22Rv1 (cell line): ENCODE data around the gene PNMA3.

ENCODE experiments used
- H3K27ac ChIP-seq: fragments of 450-650 bp; 2 replicates; pipeline ENCODE4 v1.5.1; 2017
- ZFX ChIP-seq: fragments of 450-650 bp; IDR thresholded peaks from 2 replicates; pipeline ENCODE4 v1.6.1; 2017; ENCODE audit warnings: antibody characterized with exemption, borderline replicate concordance
- TF ChIP-seq, protein P1 (sequence below): fragments of 450-650 bp; IDR thresholded peaks from 2 replicates; pipeline ENCODE4 v1.5.1; 2017; ENCODE audit warnings: mild to moderate bottlenecking

PNMA3 gene

DNA sequence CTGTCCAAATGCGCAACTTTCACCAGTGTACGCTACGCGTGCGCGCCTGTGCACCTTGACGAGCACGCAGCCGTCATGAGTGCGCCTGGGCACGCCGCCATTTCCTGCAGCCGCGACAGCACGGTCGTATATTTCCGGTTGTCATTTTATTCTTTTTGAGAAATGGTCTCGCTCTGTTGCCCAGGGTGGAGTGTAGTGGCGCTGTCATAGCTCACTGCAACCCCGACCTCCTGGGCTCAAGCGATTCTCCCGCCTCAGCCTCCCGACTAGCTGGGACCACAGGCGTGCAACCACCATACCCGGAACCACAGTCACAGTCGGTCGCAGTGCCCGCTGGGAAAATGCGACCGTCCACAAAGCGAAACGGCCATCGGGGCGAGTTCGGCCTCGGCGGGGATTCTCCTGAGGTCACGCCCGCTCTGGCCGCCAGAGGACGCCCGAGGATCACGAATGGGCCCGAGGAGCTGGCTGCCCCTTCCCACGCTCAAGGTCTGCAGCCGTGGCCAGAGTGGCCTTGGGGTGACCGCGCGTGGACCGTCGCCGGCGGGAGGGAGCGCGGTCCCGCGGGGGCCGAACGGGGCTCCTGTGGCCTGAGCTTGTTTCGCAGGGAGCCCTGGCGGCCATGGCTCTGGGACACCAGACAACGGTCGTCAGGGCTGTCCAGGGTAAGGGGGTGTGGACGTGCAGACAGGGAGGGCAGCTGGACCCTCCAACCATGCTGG, 23.7 kb upstream of the PNMA3 start:
- no peak overlapping the region; the same call in 1 of the 2 replicates for H3K27ac ChIP-seq
- no peak for TF ChIP-seq ZFX
- TF ChIP-seq, protein P1, sequence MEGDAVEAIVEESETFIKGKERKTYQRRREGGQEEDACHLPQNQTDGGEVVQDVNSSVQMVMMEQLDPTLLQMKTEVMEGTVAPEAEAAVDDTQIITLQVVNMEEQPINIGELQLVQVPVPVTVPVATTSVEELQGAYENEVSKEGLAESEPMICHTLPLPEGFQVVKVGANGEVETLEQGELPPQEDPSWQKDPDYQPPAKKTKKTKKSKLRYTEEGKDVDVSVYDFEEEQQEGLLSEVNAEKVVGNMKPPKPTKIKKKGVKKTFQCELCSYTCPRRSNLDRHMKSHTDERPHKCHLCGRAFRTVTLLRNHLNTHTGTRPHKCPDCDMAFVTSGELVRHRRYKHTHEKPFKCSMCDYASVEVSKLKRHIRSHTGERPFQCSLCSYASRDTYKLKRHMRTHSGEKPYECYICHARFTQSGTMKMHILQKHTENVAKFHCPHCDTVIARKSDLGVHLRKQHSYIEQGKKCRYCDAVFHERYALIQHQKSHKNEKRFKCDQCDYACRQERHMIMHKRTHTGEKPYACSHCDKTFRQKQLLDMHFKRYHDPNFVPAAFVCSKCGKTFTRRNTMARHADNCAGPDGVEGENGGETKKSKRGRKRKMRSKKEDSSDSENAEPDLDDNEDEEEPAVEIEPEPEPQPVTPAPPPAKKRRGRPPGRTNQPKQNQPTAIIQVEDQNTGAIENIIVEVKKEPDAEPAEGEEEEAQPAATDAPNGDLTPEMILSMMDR = peak; percentile 80

DNA sequence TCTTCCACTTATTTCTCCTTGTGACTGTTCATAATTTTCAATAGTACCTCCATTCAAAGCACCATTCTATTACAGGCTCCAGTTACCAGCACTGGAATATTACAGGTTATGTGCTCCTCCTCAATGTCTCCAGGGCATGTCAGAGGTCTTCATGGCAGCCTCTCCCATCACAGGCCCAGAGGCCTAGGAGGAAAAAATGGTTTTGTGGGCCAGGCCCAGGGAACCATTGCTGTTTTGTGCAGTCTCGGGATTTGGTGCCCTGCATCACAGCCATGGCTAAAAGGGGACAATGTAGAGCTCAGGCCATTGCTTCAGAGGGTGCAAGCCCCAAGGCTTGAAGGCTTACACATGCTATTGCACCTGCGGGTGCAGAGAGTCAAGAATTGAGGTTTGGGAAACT, 7.2 kb upstream of the PNMA3 start:
- H3K27ac ChIP-seq = no peak overlapping the region
- TF ChIP-seq ZFX = no peak
- TF ChIP-seq, protein P1 = no peak

DNA sequence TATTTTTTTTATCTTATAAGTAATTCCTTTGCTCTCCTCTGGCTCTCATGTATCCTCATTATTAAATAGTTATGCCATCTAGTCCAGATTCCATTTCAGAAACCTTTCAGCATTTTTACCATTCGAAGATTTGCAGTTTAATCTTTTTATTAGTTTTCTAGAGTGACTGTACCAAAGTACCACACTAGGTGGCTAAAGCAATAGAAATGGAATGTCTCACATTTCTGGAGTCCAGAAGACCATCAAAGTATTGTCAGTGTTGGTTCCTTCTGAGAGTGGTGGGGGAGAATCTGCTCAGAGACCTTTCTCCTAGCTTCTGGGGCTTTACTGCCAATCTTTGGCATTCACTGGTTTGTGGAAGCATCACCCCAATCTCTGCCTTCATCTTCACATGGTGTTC, 3.7 kb upstream of the PNMA3 start:
- H3K27ac ChIP-seq = no peak overlapping the region
- TF ChIP-seq ZFX = no peak
- TF ChIP-seq, protein P1 = no peak

DNA sequence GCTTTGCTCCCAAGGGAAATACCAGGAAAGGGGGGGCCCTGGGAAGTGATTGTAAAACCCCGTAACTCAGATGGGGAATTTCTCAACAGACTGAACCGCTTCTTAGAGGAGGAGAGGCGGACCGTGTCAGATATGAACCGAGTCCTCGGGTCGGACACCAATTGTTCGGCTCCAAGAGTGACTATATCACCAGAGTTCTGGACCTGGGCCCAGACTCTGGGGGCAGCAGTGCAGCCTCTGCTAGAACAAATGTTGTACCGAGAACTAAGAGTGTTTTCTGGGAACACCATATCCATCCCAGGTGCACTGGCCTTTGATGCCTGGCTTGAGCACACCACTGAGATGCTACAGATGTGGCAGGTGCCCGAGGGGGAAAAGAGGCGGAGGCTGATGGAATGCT, 1.0 kb downstream of the PNMA3 start:
- H3K27ac ChIP-seq = no peak overlapping the region
- TF ChIP-seq ZFX = no peak
- TF ChIP-seq, protein P1 = no peak

DNA sequence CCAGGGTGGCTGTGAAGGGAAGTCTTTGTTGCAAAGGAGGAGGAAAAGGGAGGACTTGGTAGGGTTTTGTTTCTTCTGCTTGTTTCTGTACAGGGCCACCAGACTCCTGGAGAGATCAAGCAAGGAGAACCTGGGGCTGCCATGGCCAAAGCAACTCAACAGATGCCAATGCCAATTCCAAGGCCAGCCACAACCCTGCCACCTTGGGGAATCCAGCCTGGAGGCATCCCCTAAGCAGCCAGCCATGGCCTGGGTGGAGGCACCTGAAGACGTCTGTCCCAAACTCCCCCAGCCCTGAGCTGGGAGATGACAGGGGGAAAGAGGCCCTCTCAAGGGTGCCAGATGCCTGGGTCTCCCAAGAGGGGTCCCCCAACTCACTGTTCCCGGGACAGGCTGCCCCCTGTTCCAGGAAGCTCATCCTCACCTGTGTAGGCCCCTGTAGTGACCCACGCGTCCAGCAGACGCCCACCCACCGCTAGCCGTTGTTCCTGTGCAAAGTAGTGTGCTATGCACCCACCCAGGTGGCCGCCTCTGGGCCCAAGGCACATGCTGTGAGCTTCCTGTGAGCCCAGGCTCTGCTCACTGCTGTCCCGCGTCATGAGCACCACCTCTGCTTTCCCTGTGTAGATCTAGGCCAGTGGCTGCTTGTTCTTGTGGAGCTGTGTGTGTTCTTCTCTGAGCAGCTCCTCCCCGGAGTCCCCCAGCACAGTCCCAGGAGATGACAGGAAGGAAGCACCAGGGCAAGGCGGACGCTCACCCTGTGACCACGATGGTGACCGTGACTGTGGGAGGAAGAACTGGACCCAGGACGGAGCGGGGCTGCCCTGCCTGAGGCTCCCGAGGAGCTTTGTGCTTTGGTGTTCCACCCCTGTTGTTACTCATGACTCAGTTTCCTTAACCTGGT, 3.2 kb downstream of the PNMA3 start:
- no peak overlapping the region for H3K27ac ChIP-seq
- TF ChIP-seq, protein P1 = no peak
- no peak for TF ChIP-seq ZFX

DNA sequence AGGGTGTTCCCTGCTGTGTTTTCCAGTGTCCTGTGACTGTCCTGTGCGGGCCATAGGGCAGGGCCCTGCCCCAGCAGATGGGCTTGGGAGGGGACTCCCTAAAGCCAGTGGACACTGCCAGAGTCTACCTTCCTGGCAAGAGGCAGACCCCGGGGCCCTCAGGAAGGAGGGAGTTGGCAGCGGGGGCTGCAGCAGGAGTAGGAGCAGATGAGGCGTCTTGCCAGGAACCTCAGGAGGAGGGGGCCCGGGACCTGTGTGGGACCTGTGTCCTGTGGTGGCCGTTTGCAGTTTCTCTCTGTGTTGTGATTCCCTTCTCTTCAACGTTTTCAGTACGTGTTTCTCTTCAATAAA, 3.8 kb downstream of the PNMA3 start:
- TF ChIP-seq, protein P1 = no peak
- H3K27ac ChIP-seq = no peak overlapping the region

DNA sequence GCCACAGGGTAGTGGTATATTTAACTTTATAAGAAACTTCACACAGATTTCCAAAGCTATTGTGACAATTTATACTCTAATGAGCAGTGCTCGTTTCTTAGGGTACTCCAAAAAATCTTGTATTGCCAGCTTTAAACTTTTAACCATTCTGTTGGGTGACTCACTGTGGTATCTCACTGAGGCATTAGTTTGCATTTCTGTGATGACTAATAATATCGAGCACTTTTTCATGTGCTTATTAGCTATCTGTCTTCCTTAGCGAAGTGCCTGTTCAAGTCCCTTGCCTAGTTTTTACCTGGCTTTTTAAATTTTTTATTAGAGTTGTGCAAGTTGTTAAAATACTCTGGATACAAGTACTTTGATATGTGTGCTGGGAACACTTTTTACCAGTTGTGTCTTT, 5.5 kb downstream of the PNMA3 start:
- H3K27ac ChIP-seq = no peak overlapping the region
- no peak for TF ChIP-seq ZFX
- TF ChIP-seq, protein P1 = no peak
